NB4 (cell line): ENCODE data around the gene TACC2.

Experiments used
- CTCF ChIP-seq: IDR thresholded peaks from one replicate; pipeline ENCODE4 v1.5.1; 2012; ENCODE audit warnings: low read depth, low read length
- MAX ChIP-seq: IDR thresholded peaks from 2 replicates; pipeline ENCODE4 v1.6.1; 2011; ENCODE audit warnings: low read depth, low read length
- MYC ChIP-seq: IDR thresholded peaks from 2 replicates; pipeline ENCODE4 v1.6.1; 2011; ENCODE audit warnings: low read depth, low read length
- POLR2A ChIP-seq: IDR thresholded peaks from 2 replicates; pipeline ENCODE4 v1.6.1; 2011; ENCODE audit warnings: mild to moderate bottlenecking; ENCODE audit not compliant: insufficient read length; ENCODE audit errors: extremely low read depth

DNA sequence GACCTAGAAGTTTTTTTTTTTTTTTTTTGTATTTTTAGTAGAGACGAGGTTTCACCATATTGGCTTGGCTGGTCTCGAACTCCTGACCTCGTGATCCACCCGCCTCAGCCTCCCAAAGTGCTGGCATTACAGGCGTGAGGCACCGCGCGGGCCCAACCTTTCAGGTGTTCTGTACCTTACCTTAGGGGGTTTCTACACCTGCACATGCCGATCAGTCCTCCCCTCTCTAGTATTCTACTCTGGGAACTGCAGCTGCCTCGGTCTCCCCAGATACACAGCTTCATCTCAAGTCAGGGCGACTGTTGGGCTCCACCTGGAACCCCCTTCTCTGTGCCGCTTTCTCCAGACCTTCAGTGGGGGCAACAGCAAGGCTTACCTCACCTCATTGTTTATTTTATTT is 79.9 kb downstream of the TACC2 start:
- no peak for TF ChIP-seq CTCF
- no peak for TF ChIP-seq POLR2A
- TF ChIP-seq MAX: no peak
- TF ChIP-seq MYC: no peak
